Activated naive CD4-positive, alpha-beta T cell treated with anti-CD3 and anti-CD28 coated beads, Interleukin-2, amount 50 U/mL, for 16 hours (primary cell): ENCODE data around the gene SLC44A5.

Source experiments
- DNase-seq: peaks from one replicate; pipeline ENCODE4 v3.0.0-alpha.2; 2020

Gene SLC44A5

GRCh38 chr1:75166821-75167220 is 444.1 kb downstream of the SLC44A5 start:
- DNase-seq, result no peak

- no peak for DNase-seq
Measured at GRCh38 chr1:75165264-75165663, 445.6 kb downstream of the SLC44A5 start.

GRCh38 chr1:75159154-75159553 is 451.8 kb downstream of the SLC44A5 start:
- DNase-seq, result no peak
